GM12878 (cell line): Measurements from ENCODE around the gene ZNF547. TPM values are rescaled to one million over a fixed set of nuclear protein-coding genes. Genes with fewer than 3 reads are reported as not detected.
A peak's percentile ranks its signal among the peaks of the same experiment; 100 is the strongest.

ENCODE experiments used
- BHLHE40 ChIP-seq, 2 experiments: fragments of 450-650 bp in 1 of 2; IDR thresholded peaks; 2 replicates each; pipeline ENCODE4 v1.6.1; 2011 to 2017; ENCODE audit warnings: low read depth in 2 of 2, borderline replicate concordance in 1 of 2, improper control_type of control experiment in 1 of 2, low read length in 1 of 2, mild to moderate bottlenecking in 1 of 2
- CHD2 ChIP-seq: IDR thresholded peaks from 2 replicates; pipeline ENCODE4 v1.6.1; 2011; ENCODE audit warnings: low read depth, low read length, improper control_type of control experiment, borderline replicate concordance
- CREM ChIP-seq: IDR thresholded peaks from 2 replicates; pipeline ENCODE4 v1.6.1; 2014; ENCODE audit warnings: antibody characterized with exemption, low read depth
- EED ChIP-seq: sonication (generic); IDR thresholded peaks from 2 replicates; pipeline ENCODE4 v1.6.1; 2016; ENCODE audit warnings: antibody characterized with exemption, low read depth
- EZH2 ChIP-seq: IDR thresholded peaks from 2 replicates; pipeline ENCODE4 v1.6.1; 2012; ENCODE audit warnings: low read depth, mild to moderate bottlenecking, control low read depth, inconsistent platforms, low read length, borderline replicate concordance; ENCODE audit not compliant: control insufficient read depth
- FOXK2 ChIP-seq: fragments of 450-650 bp; IDR thresholded peaks from 2 replicates; pipeline ENCODE4 v1.6.1; 2017; ENCODE audit warnings: mild to moderate bottlenecking, moderate library complexity
- HDAC6 ChIP-seq: fragments of 200-600 bp; sonication (generic); IDR thresholded peaks from one replicate; pipeline ENCODE4 v1.8.0; 2017; ENCODE audit warnings: antibody characterized with exemption; ENCODE audit not compliant: unreplicated experiment
- MYC ChIP-seq: IDR thresholded peaks from 2 replicates; pipeline ENCODE4 v1.6.1; 2011; ENCODE audit warnings: mild to moderate bottlenecking, low read length, moderate library complexity, inconsistent platforms; ENCODE audit not compliant: insufficient read depth, insufficient replicate concordance, insufficient read length, severe bottlenecking
- NFYB ChIP-seq: IDR thresholded peaks from 2 replicates; pipeline ENCODE4 v1.6.1; 2011; ENCODE audit warnings: low read depth, mild to moderate bottlenecking, low read length, improper control_type of control experiment, moderate library complexity; ENCODE audit not compliant: insufficient read depth
- RAD51 ChIP-seq: fragments of 450-650 bp; IDR thresholded peaks from 2 replicates; pipeline ENCODE4 v1.6.1; 2016; ENCODE audit warnings: moderate library complexity, mild to moderate bottlenecking, inconsistent platforms
- SMAD1 ChIP-seq: fragments of 450-650 bp; IDR thresholded peaks from 2 replicates; pipeline ENCODE4 v1.6.1; 2018; ENCODE audit warnings: mild to moderate bottlenecking, low read depth; ENCODE audit not compliant: partially characterized antibody
- SREBF2 ChIP-seq: IDR thresholded peaks from 2 replicates; pipeline ENCODE4 v1.6.1; 2012; ENCODE audit warnings: mild to moderate bottlenecking, low read length
- TAF1 ChIP-seq: IDR thresholded peaks from 2 replicates; pipeline ENCODE4 v1.6.1; 2011; ENCODE audit warnings: mild to moderate bottlenecking, low read depth, low read length, borderline replicate concordance
- WRNIP1 ChIP-seq: IDR thresholded peaks from 2 replicates; pipeline ENCODE4 v1.6.1; 2011; ENCODE audit warnings: low read depth, low read length, improper control_type of control experiment, borderline replicate concordance
- YY1 ChIP-seq: IDR thresholded peaks from 2 replicates; pipeline ENCODE4 v1.6.1; 2011; ENCODE audit warnings: low read depth, mild to moderate bottlenecking, low read length
- polyA plus RNA-seq, 11 experiments: library from polyadenylated mRNA; depleted of rRNA in 4 of 11; unstranded in 6 of 11; stranded (reverse) in 5 of 11; fragments of >200 nt; fragmentation: Nextera tagmentation in 4 of 11; fragmentation: Illumina TruSeq in 1 of 11; extraction: Ambion mirVana in 4 of 11; extraction: Trizol in 1 of 11; gene quantifications; 1 replicate in 1 of 11; 2 replicates in 10 of 11; pipeline versions ENCODE4 v1.2.1 to v1.2.3, GENCODE V29; 2011 to 2016; ENCODE audit warnings: inconsistent platforms in 2 of 11, missing spikeins in 2 of 11, low read depth in 1 of 11
- total RNA-seq, 4 experiments: library from RNA; depleted of rRNA in 3 of 4; stranded (reverse); fragments of >200 nt in 3 of 4; fragmentation: Illumina TruSeq in 1 of 4; extraction: Trizol in 1 of 4; gene quantifications; 2 replicates each; pipeline versions ENCODE4 v1.2.1 to v1.2.3, GENCODE V29; 2013 to 2021
- TF ChIP-seq, protein P1 (sequence below): fragments of 450-650 bp; IDR thresholded peaks from 2 replicates; pipeline ENCODE4 v1.6.1; 2017; ENCODE audit warnings: mild to moderate bottlenecking, low read depth, inconsistent platforms; ENCODE audit not compliant: poor library complexity, severe bottlenecking
- TF ChIP-seq, protein P2 (sequence below): fragments of 450-650 bp; formaldehyde crosslinking; IDR thresholded peaks from 2 replicates; pipeline ENCODE4 v1.4.0; 2020; ENCODE audit warnings: mild to moderate bottlenecking, moderate library complexity
- TF ChIP-seq, protein P3 (sequence below): IDR thresholded peaks from 2 replicates; pipeline ENCODE4 v1.6.1; 2012; ENCODE audit warnings: mild to moderate bottlenecking, low read depth, low read length

ZNF547 gene
- total and polyA plus RNA-seq, 10 of the 15 experiments (the other 5 are each of a cell fraction or from before 2014, with no cell fraction given), result 2.3 to 6.0 (median 3.3) TPM

DNA sequence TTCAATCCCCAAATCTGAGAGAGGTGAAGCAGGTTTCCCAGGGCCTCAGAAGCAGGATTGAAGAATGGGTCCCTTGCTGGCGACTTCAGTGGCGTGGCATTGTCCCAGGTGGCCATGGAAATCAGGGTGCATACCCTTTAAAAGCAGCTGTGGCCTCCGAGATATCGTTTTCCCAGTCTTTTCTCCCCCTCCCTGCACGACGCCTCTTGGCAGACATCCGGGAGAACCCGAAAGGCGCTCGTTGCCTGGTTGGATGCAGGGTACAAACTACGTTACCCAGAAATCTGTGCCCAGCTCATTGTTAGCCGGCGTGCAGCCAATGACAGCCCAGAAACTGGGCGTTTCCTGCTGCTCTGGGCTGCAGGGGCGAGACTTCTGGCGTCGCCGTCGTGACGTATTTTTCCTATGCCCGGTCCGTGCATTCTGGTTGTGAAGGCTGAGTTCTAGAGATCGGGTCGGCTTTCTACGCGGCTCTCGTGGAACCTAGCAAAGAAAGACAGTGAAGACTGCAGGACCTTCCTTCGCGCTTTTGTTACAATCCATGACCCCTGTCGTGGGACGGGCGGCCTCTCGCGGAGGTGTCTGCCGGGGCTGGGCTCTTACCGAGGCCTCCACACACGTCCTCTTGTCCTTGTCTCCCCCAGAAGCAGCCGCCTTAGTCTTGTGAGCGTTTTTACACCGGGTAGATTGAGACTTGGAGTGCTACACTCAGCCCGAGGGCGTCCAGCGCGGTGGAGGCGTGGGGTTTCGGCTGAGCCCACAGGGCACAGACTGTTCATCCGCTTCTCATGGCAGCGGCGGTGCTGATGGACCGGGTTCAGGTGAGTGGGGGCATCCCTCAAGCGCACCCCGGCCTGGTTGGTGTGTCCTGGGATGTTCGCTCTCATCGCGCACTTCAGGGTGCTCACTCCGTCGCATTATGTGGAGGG is 12.2 kb upstream of the ZNF547 start, which contains the start of gene ZNF304 (continued):
- TF ChIP-seq NFYB, result peak; percentile 82
- TF ChIP-seq, protein P1, sequence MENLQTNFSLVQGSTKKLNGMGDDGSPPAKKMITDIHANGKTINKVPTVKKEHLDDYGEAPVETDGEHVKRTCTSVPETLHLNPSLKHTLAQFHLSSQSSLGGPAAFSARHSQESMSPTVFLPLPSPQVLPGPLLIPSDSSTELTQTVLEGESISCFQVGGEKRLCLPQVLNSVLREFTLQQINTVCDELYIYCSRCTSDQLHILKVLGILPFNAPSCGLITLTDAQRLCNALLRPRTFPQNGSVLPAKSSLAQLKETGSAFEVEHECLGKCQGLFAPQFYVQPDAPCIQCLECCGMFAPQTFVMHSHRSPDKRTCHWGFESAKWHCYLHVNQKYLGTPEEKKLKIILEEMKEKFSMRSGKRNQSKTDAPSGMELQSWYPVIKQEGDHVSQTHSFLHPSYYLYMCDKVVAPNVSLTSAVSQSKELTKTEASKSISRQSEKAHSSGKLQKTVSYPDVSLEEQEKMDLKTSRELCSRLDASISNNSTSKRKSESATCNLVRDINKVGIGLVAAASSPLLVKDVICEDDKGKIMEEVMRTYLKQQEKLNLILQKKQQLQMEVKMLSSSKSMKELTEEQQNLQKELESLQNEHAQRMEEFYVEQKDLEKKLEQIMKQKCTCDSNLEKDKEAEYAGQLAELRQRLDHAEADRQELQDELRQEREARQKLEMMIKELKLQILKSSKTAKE, result no peak
- no peak for TF ChIP-seq SMAD1
- TF ChIP-seq HDAC6, result no peak
- 0 out of 2 replicates have a peak, but pooled peaks have one; percentile 15 for TF ChIP-seq TAF1
- TF ChIP-seq RAD51, result no peak
- peak; percentile 51; the same call in 1 of the 2 replicates for TF ChIP-seq YY1
- TF ChIP-seq, protein P2, sequence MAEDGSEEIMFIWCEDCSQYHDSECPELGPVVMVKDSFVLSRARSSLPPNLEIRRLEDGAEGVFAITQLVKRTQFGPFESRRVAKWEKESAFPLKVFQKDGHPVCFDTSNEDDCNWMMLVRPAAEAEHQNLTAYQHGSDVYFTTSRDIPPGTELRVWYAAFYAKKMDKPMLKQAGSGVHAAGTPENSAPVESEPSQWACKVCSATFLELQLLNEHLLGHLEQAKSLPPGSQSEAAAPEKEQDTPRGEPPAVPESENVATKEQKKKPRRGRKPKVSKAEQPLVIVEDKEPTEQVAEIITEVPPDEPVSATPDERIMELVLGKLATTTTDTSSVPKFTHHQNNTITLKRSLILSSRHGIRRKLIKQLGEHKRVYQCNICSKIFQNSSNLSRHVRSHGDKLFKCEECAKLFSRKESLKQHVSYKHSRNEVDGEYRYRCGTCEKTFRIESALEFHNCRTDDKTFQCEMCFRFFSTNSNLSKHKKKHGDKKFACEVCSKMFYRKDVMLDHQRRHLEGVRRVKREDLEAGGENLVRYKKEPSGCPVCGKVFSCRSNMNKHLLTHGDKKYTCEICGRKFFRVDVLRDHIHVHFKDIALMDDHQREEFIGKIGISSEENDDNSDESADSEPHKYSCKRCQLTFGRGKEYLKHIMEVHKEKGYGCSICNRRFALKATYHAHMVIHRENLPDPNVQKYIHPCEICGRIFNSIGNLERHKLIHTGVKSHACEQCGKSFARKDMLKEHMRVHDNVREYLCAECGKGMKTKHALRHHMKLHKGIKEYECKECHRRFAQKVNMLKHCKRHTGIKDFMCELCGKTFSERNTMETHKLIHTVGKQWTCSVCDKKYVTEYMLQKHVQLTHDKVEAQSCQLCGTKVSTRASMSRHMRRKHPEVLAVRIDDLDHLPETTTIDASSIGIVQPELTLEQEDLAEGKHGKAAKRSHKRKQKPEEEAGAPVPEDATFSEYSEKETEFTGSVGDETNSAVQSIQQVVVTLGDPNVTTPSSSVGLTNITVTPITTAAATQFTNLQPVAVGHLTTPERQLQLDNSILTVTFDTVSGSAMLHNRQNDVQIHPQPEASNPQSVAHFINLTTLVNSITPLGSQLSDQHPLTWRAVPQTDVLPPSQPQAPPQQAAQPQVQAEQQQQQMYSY (CRISPR knock-in tag), result no peak
- peak; percentile 66 for TF ChIP-seq CHD2
- no peak for TF ChIP-seq EED
- TF ChIP-seq BHLHE40 (IDR thresholded peaks at IDR 0.05; ENCODE audit: borderline replicate concordance in 1 of 2, low read depth in 2 of 2, low read length in 1 of 2), result peak in 1 of 2 experiments; percentile 35; a peak in 1 of 4 replicates
- no peak for TF ChIP-seq SREBF2
- TF ChIP-seq EZH2, result no peak
- TF ChIP-seq FOXK2, result no peak
- peak; percentile 99 for TF ChIP-seq CREM
- no peak for TF ChIP-seq WRNIP1
- TF ChIP-seq, protein P3, sequence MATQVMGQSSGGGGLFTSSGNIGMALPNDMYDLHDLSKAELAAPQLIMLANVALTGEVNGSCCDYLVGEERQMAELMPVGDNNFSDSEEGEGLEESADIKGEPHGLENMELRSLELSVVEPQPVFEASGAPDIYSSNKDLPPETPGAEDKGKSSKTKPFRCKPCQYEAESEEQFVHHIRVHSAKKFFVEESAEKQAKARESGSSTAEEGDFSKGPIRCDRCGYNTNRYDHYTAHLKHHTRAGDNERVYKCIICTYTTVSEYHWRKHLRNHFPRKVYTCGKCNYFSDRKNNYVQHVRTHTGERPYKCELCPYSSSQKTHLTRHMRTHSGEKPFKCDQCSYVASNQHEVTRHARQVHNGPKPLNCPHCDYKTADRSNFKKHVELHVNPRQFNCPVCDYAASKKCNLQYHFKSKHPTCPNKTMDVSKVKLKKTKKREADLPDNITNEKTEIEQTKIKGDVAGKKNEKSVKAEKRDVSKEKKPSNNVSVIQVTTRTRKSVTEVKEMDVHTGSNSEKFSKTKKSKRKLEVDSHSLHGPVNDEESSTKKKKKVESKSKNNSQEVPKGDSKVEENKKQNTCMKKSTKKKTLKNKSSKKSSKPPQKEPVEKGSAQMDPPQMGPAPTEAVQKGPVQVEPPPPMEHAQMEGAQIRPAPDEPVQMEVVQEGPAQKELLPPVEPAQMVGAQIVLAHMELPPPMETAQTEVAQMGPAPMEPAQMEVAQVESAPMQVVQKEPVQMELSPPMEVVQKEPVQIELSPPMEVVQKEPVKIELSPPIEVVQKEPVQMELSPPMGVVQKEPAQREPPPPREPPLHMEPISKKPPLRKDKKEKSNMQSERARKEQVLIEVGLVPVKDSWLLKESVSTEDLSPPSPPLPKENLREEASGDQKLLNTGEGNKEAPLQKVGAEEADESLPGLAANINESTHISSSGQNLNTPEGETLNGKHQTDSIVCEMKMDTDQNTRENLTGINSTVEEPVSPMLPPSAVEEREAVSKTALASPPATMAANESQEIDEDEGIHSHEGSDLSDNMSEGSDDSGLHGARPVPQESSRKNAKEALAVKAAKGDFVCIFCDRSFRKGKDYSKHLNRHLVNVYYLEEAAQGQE, result no peak
- TF ChIP-seq MYC, result no peak
